GM13977 (cell line): ENCODE measurements around the gene UTF1.
"Not testable (repeated sequence)": the region's sequence is repeated elsewhere in the genome, so short reads cannot be mapped to it uniquely, and the experiment has no call there.

ENCODE experiments used
- DNase-seq: peaks from one replicate; pipeline ENCODE4 v3.0.0; 2012; ENCODE audit warnings: low spot score
- in situ Hi-C: fragments of 300-500 bp; cut with MboI; formaldehyde crosslinking; loops from one replicate; pipeline ENCODE4 v1.12.0; 2022; ENCODE audit warnings: low sequenced_read_pairs, low pct_unique_long_range_greater_than_20kb, mixed read lengths, inconsistent platforms; ENCODE audit not compliant: unreplicated experiment
- TF ChIP-seq, protein P1 (sequence below): IDR thresholded peaks from 2 replicates; pipeline ENCODE4 v1.5.1; 2012; ENCODE audit warnings: mild to moderate bottlenecking, control low read depth; ENCODE audit not compliant: insufficient read depth; ENCODE audit errors: extremely low read depth, missing control alignments

Gene UTF1

DNA sequence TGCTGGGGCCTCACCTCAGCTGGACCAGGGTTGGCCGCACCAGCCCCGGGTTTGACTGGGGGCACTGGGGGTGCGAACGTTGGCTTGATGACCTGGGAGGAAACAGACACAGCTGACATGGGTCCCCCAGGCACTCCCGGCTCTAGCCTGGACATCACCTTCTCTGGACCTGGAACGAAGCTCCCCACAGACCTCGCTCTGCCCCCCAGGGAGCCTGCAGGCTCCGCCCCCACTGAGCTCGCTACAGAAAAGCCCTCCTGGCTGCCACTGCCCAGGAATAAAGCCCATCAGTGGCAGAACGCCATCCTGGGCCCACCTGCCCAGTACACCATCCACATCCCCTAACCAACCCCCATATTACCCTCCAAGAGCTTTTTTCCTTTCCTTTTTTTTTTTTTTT is 33.7 kb downstream of the UTF1 start:
- in situ Hi-C loops, result no loop called here
- TF ChIP-seq, protein P1, sequence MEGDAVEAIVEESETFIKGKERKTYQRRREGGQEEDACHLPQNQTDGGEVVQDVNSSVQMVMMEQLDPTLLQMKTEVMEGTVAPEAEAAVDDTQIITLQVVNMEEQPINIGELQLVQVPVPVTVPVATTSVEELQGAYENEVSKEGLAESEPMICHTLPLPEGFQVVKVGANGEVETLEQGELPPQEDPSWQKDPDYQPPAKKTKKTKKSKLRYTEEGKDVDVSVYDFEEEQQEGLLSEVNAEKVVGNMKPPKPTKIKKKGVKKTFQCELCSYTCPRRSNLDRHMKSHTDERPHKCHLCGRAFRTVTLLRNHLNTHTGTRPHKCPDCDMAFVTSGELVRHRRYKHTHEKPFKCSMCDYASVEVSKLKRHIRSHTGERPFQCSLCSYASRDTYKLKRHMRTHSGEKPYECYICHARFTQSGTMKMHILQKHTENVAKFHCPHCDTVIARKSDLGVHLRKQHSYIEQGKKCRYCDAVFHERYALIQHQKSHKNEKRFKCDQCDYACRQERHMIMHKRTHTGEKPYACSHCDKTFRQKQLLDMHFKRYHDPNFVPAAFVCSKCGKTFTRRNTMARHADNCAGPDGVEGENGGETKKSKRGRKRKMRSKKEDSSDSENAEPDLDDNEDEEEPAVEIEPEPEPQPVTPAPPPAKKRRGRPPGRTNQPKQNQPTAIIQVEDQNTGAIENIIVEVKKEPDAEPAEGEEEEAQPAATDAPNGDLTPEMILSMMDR, result no peak
- no peak for DNase-seq

DNA sequence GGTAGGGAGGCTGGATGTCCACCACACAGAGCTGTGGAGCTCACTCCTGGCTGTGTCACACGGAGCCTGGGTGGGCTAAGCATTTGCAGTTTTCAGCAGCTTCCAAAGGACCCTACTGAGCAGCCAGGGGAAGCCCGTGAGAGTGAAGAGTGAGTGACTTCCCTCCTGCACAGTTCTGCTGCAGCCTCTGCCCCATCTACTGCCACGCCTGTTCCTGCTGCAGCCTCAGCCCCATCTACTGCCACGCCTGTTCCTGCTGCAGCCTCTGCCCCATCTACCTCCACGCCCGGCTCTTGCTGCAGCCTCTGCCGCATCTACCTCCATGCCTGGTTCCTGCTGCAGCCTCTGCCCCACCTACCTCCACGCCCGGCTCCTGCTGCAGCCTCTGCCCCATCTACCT is 34.4 kb downstream of the UTF1 start:
- TF ChIP-seq, protein P1, result no peak
- in situ Hi-C loops, result no loop called here
- no peak for DNase-seq

DNA sequence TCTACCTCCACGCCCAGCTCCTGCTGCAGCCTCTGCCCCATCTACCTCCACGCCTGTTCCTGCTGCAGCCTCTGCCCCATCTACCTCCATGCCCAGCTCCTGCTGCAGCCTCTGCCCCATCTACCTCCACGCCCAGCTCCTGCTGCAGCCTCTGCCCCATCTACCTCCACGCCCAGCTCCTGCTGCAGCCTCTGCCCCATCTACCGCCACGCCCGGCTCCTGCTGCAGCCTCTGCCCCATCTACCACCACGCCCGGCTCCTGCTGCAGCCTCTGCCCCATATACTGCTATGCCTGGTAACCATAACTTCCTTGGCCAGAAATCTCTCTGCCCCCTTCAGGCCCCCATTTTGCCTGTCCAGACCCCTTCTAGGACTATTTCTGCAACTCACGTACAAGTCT is 35.0 kb downstream of the UTF1 start:
- in situ Hi-C loops, DNase-seq: not testable (repeated sequence)

DNA sequence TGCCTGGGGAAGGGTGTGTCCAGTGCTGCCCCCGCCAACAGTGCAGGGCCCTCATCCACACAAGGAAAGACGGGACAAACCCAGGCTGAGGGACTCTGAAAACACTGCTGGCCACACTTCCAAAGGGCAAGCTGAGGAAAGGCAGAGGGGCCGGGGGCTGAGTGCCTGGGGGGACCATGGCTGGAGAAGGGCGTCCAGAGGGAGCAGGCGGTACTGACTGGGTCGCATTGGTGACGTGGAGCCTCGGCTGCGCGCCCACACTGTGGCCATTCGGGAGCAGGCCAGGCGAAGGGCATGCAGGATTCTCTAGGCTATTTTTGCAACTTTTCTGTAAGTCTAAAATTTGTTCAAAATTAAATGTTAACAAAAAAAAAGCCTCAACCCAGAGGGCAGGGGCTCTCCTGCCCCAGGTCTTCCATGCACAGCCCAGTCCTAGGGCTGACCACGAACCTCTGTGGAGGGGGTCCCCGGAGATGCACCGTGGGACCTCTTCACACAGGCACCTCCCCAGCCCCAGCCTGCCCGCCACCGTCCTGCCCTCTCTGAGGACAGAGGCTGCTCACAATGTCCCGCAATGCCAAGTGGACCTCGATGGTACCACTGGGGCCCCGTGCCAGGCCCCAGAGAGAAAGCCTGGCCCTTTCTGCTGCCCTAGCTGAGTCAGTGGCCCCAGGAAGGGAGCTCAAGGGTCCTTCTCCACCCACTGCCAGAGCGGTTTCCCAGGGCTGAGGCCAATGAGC is 36.2 kb downstream of the UTF1 start:
- TF ChIP-seq, protein P1, result no peak
- no peak for DNase-seq
- in situ Hi-C loops, result no loop called here

DNA sequence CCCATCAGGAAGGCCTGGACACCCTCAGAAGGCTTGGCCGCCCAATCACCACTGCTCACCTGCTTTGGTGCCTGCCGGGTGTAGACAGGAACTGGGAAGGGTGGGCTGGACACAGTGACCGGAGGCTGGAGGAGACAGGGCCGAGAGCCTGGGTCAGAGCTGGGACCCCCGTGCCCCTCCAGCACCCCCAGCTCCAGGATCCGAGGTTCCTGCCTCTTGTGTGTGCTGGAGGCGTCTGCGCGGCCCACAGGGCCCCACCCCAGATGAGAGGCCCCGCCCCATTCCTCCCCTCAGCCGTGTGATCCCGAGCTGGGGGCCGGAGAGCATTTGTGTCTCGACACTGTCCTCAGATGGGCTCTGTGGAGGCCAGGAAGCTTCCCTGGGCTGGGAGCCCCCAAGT is 37.3 kb downstream of the UTF1 start:
- TF ChIP-seq, protein P1, result no peak
- in situ Hi-C loops, result no loop called here
- DNase-seq, result no peak

DNA sequence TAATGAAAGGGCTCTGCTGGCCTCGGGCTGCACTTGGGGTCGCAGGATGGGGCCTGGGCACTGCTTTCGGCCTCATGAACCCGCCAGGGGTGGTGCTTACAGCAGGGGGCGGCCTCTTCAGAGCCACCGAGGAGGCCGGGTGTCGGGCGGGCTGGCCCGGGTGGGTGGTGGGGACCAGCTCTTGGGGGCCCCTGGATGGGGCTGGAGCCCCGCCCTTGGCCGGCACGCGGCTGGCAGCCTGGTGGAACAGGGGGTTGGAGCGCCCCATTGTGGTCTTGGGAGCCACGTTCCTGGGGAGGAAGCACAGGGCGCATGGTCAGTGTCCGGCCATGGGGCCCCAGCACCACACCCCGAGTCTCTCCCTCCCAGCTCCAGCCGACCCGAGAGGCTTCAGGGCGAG is 37.8 kb downstream of the UTF1 start:
- in situ Hi-C loops, result no loop called here
- no peak for DNase-seq
- TF ChIP-seq, protein P1, result no peak

DNA sequence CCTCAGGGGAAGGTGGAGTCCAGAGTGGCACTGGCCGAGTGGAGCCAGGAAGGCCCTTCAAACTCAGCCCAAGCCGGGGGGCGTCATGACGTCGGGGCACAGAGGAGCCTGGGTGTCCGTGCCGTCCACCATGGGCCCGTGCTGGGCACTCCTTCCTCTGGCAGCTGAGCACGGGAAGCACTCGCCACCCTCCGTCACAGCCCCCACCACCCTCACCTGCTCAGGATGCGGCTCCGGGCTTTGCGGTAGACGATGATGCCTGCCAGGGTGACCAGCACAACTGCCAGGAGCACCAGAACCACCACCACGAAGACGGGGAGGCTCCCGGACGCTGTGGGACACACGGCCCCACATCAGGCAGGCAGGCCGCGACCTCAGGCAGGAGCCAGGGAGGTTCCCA is 38.5 kb downstream of the UTF1 start:
- TF ChIP-seq, protein P1, result no peak
- DNase-seq, result no peak
- in situ Hi-C loops, result no loop called here
